Mesendoderm (in vitro differentiated cells): Measurements from ENCODE around the gene PLCL2.

Experiments
- DNase-seq: peaks from one replicate; pipeline ENCODE4 v3.0.0; 2013
- H2AK5ac ChIP-seq: 2 replicates; pipeline ENCODE4 v1.6.1; 2013; ENCODE audit warnings: low read length, inconsistent platforms
- H2BK120ac ChIP-seq: 2 replicates; pipeline ENCODE4 v1.6.1; 2013; ENCODE audit warnings: low read depth, mild to moderate bottlenecking, low read length, moderate library complexity, mixed read lengths
- H2BK15ac ChIP-seq: replicated peaks from 2 replicates; pipeline ENCODE4 v1.6.1; 2013; ENCODE audit warnings: low read depth, mild to moderate bottlenecking, moderate library complexity
- H2BK5ac ChIP-seq: 2 replicates; pipeline ENCODE4 v1.6.1; 2013; ENCODE audit warnings: low read length, inconsistent platforms
- H3K18ac ChIP-seq: 2 replicates; pipeline ENCODE4 v1.6.1; 2013; ENCODE audit warnings: mild to moderate bottlenecking, low read length, mixed read lengths
- H3K23ac ChIP-seq: one replicate; pipeline ENCODE4 v1.6.1; 2013; ENCODE audit warnings: low read length
- H3K27ac ChIP-seq: 2 replicates; pipeline ENCODE4 v1.5.1; 2013; ENCODE audit warnings: low read depth, mild to moderate bottlenecking, inconsistent platforms, low read length, moderate library complexity
- H3K27me3 ChIP-seq: 2 replicates; pipeline ENCODE4 v1.6.1; 2013; ENCODE audit warnings: low read length, control low read depth, mild to moderate bottlenecking, inconsistent platforms; ENCODE audit not compliant: insufficient read depth, poor library complexity
- H3K36me3 ChIP-seq: 2 replicates; pipeline ENCODE4 v1.6.1; 2013; ENCODE audit warnings: low read length, inconsistent platforms; ENCODE audit not compliant: control insufficient read depth, insufficient read depth
- H3K4ac ChIP-seq: one replicate; pipeline ENCODE4 v1.6.1; 2013; ENCODE audit warnings: low read depth, mild to moderate bottlenecking, low read length, moderate library complexity
- H3K4me1 ChIP-seq: 2 replicates; pipeline ENCODE4 v1.6.1; 2013; ENCODE audit warnings: low read depth, low read length, inconsistent platforms; ENCODE audit not compliant: control insufficient read depth
- H3K4me2 ChIP-seq: 2 replicates; pipeline ENCODE4 v1.6.1; 2013; ENCODE audit warnings: low read length
- H3K4me3 ChIP-seq: 2 replicates; pipeline ENCODE4 v1.5.1; 2013; ENCODE audit warnings: mild to moderate bottlenecking, low read length
- H3K56ac ChIP-seq: one replicate; pipeline ENCODE4 v1.6.1; 2013; ENCODE audit warnings: low read length
- H3K79me1 ChIP-seq: 2 replicates; pipeline ENCODE4 v1.6.1; 2013; ENCODE audit warnings: low read length, inconsistent platforms
- H3K79me2 ChIP-seq: 2 replicates; pipeline ENCODE4 v1.6.1; 2013; ENCODE audit warnings: mild to moderate bottlenecking, low read length; ENCODE audit not compliant: control insufficient read depth, insufficient read depth
- H3K9ac ChIP-seq: 2 replicates; pipeline ENCODE4 v1.6.1; 2013; ENCODE audit warnings: low read length, inconsistent platforms
- H4K5ac ChIP-seq: one replicate; pipeline ENCODE4 v1.6.1; 2013; ENCODE audit warnings: low read length
- H4K8ac ChIP-seq: one replicate; pipeline ENCODE4 v1.6.1; 2013; ENCODE audit warnings: low read depth, mild to moderate bottlenecking, control low read depth, low read length, moderate library complexity
- WGBS: extraction: QIAGEN DNeasy Blood & Tissue Kit; methylation state at CpG from one replicate; pipeline ENCODE4 v1.1.7; 2013; ENCODE audit warnings: low lambda C conversion rate, missing lambda C conversion rate; ENCODE audit not compliant: insufficient coverage; ENCODE audit errors: extremely low coverage; 5-methylcytosine and 5-hydroxymethylcytosine counted together

PLCL2 gene

GRCh38 chr3:17088017-17088416, 203.3 kb downstream of the PLCL2 start:
- H3K79me2 ChIP-seq: no peaks in the 10 kb centered on the region
- no peaks in the 10 kb centered on the region for H3K27me3 ChIP-seq
- H4K8ac ChIP-seq: no peak overlapping the region
- no peak overlapping the region for H3K56ac ChIP-seq
- H4K5ac ChIP-seq: no peak overlapping the region
- no CpG with 5 or more reads among the region's 3 CpGs for WGBS
- H2BK120ac ChIP-seq: no peak overlapping the region
- no peak overlapping the region for H3K27ac ChIP-seq
- H3K36me3 ChIP-seq: no peaks in the 10 kb centered on the region
- H3K9ac ChIP-seq: no peak overlapping the region
- H2BK15ac ChIP-seq: no peak overlapping the region
- H3K4me3 ChIP-seq: no peak overlapping the region
- no peak overlapping the region for H3K18ac ChIP-seq
- H3K4ac ChIP-seq: no peak overlapping the region
- no peaks in the 10 kb centered on the region for H3K79me1 ChIP-seq
- no peak overlapping the region for H3K23ac ChIP-seq
- H3K4me1 ChIP-seq: no peaks in the 10 kb centered on the region
- no peak for DNase-seq
- H3K4me2 ChIP-seq: no peak overlapping the region
- no peak overlapping the region for H2BK5ac ChIP-seq
- H2AK5ac ChIP-seq: no peak overlapping the region

- H3K56ac ChIP-seq: no peak overlapping the region
- H3K79me1 ChIP-seq: no peaks in the 10 kb centered on the region
- no peaks in the 10 kb centered on the region for H3K79me2 ChIP-seq
- no peak overlapping the region for H2AK5ac ChIP-seq
- no CpG with 5 or more reads among the region's 6 CpGs for WGBS
- H2BK15ac ChIP-seq: no peak overlapping the region
- H3K27ac ChIP-seq: no peak overlapping the region
- H3K4me2 ChIP-seq: no peak overlapping the region
- H3K27me3 ChIP-seq: no peaks in the 10 kb centered on the region
- DNase-seq: no peak
- no peak overlapping the region for H3K18ac ChIP-seq
- H4K5ac ChIP-seq: no peak overlapping the region
- no peak overlapping the region for H3K4ac ChIP-seq
- H2BK120ac ChIP-seq: no peak overlapping the region
- H3K23ac ChIP-seq: no peak overlapping the region
- no peaks in the 10 kb centered on the region for H3K4me1 ChIP-seq
- H2BK5ac ChIP-seq: no peak overlapping the region
- H3K36me3 ChIP-seq: no peaks in the 10 kb centered on the region
- no peak overlapping the region for H4K8ac ChIP-seq
- H3K9ac ChIP-seq: no peak overlapping the region
- no peak overlapping the region for H3K4me3 ChIP-seq
Observed at GRCh38 chr3:17088602-17089313, 204.0 kb downstream of the PLCL2 start.

- Histone ChIP-seq H2BK5ac (no peak overlapping the region), H3K56ac (no peak overlapping the region), H3K9ac (no peak overlapping the region), H3K18ac (no peak overlapping the region), H3K79me2 (no peaks in the 10 kb centered on the region), H2BK15ac (no peak overlapping the region), H3K79me1 (no peaks in the 10 kb centered on the region), H3K4me3 (no peak overlapping the region), H3K4ac (no peak overlapping the region), H3K27ac (no peak overlapping the region), H3K23ac (no peak overlapping the region), H2AK5ac (no peak overlapping the region), H2BK120ac (no peak overlapping the region), H3K27me3 (no peaks in the 10 kb centered on the region), H4K8ac (no peak overlapping the region), H3K4me1 (no peaks in the 10 kb centered on the region), H3K4me2 (no peak overlapping the region), H4K5ac (no peak overlapping the region), H3K36me3 (no peaks in the 10 kb centered on the region)
- no peak for DNase-seq
Observed at GRCh38 chr3:17089314-17089700, 204.6 kb downstream of the PLCL2 start.

- H3K79me2 ChIP-seq: no peaks in the 10 kb centered on the region
- no peaks in the 10 kb centered on the region for H3K36me3 ChIP-seq
- no peak overlapping the region for H3K27ac ChIP-seq
- H3K18ac ChIP-seq: no peak overlapping the region
- DNase-seq: no peak
- H4K5ac ChIP-seq: no peak overlapping the region
- H2BK5ac ChIP-seq: no peak overlapping the region
- no peak overlapping the region for H4K8ac ChIP-seq
- no peaks in the 10 kb centered on the region for H3K27me3 ChIP-seq
- no peak overlapping the region for H2AK5ac ChIP-seq
- H2BK120ac ChIP-seq: no peak overlapping the region
- H3K79me1 ChIP-seq: no peaks in the 10 kb centered on the region
- peaks cover 1% of the 10 kb centered on the region for H3K4me1 ChIP-seq
- H3K4me3 ChIP-seq: no peak overlapping the region
- H3K4ac ChIP-seq: no peak overlapping the region
- H3K56ac ChIP-seq: no peak overlapping the region
- H3K9ac ChIP-seq: no peak overlapping the region
- H3K4me2 ChIP-seq: no peak overlapping the region
- H2BK15ac ChIP-seq: no peak overlapping the region
- H3K23ac ChIP-seq: no peak overlapping the region
- no CpG with 5 or more reads among the region's 6 CpGs for WGBS
Observed at GRCh38 chr3:17090280-17090983, 205.7 kb downstream of the PLCL2 start.

- Histone ChIP-seq H3K79me2 (no peaks in the 10 kb centered on the region), H4K8ac (no peak overlapping the region), H4K5ac (no peak overlapping the region), H3K9ac (no peak overlapping the region), H3K23ac (no peak overlapping the region), H3K27ac (no peak overlapping the region), H3K18ac (no peak overlapping the region), H2BK120ac (no peak overlapping the region), H3K79me1 (no peaks in the 10 kb centered on the region), H3K4me1 (peaks cover 1% of the 10 kb centered on the region), H3K36me3 (no peaks in the 10 kb centered on the region), H3K4me3 (no peak overlapping the region), H3K27me3 (no peaks in the 10 kb centered on the region), H3K4me2 (no peak overlapping the region), H3K56ac (no peak overlapping the region), H2BK15ac (no peak overlapping the region), H2AK5ac (no peak overlapping the region), H3K4ac (no peak overlapping the region), H2BK5ac (no peak overlapping the region)
- no CpG with 5 or more reads among the region's 6 CpGs for WGBS
- peak; percentile 28 for DNase-seq
Observed at GRCh38 chr3:17091910-17092582, 207.3 kb downstream of the PLCL2 start.
